GM18499 (cell line): ENCODE results near the gene COL19A1.

Source experiments
- ATAC-seq: cut with Tn5 transposase; IDR thresholded peaks from one replicate; pipeline ENCODE4 v1.9.1; 2021; ENCODE audit warnings: moderate number of reproducible peaks; ENCODE audit not compliant: insufficient read depth, unreplicated experiment

COL19A1 gene

GRCh38 chr6:70111737-70112136 is 245.4 kb downstream of the COL19A1 start:
- ATAC-seq = no peak

DNA sequence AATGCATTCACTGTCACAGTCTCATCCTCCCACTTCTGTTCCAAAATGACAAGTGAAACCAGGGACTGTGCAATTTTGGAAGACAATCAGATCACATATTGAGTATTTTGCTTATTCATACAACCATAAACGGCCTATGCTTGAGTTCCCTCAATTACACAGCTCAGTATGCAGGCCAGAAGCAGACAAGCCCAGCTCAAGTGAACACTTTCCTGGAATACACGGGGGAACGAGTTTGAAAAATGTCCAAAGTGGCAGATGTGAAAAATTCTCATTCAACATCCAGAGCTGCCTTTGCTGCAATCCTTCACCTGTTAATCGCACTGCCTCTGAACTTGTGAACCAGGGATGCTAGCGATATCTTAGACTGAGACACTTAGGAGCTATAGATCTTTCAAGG is 246.4 kb downstream of the COL19A1 start:
- no peak for ATAC-seq

GRCh38 chr6:70113171-70113570 is 246.8 kb downstream of the COL19A1 start:
- ATAC-seq = no peak

GRCh38 chr6:70118670-70119069 is 252.3 kb downstream of the COL19A1 start:
- no peak for ATAC-seq

GRCh38 chr6:70119218-70119835 is 253.0 kb downstream of the COL19A1 start:
- ATAC-seq = no peak

- no peak for ATAC-seq
Observed at GRCh38 chr6:70124443-70124842, 258.1 kb downstream of the COL19A1 start.

DNA sequence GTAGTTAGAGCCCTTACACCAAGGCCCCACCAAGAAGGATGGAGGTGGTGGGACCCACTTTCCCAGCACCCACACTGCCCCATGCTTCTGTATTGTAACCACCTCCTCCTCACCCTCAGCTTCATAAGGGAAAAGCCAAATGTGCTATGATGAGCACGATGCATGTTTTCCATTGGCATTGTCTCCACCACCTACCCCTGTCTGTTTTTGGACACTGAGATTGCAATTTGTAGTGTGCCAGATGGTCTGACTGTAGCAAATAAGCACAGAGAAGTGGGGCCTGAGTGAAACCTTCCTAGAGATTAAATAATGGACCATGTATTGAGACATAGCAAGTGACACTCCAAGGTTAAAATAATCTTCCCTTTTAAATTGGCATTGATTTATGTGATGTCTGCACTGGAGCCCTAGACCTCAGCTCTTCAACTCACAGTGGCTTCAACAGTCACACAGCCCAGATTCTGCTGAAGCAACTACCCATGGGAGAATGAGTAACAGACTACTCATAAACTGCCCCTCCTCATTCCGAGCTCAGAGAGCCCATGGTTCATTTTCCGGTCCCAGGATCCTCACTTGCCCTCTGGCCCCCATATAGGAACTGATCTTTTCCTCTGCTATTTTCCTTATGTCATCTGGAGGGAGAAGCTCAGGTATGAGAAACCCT is 258.7 kb downstream of the COL19A1 start:
- no peak for ATAC-seq

DNA sequence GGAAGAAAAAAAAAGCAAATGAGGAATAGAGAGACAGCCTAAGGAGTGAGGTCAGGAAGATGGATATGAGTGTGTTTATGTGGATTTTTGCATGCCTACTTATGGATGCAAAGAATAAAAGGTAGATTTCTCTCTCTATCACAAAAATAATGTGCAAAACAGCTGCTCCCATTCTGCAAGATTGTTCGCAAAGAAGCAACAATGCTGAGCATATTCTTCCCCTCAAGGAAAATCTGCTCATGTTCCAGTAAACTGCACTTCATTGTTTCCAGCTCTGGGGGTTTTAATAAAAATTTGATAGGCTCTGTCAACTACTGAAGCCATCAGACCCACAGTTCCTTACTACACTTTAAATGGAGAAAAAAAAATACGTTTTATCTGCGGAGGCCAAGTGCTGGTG is 259.2 kb downstream of the COL19A1 start:
- no peak for ATAC-seq

DNA sequence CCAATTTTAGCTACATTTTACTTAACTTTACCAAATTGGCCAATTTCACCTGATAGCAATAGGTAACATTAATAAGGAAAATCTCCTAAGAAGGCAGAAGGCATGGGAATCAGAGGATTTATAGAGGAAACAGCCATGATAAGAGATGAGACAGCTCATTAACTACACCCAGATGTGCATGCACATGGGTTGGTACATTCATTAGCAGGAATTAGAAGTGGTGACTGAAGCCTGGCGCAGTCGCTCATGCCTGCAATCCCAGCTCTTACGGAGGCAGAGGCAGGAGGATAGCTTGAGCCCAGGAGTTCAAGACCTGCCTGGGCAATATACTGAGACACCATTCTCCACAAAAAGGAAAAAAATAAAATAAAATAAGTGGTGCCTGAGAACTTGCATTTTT is 263.0 kb downstream of the COL19A1 start:
- ATAC-seq = no peak

DNA sequence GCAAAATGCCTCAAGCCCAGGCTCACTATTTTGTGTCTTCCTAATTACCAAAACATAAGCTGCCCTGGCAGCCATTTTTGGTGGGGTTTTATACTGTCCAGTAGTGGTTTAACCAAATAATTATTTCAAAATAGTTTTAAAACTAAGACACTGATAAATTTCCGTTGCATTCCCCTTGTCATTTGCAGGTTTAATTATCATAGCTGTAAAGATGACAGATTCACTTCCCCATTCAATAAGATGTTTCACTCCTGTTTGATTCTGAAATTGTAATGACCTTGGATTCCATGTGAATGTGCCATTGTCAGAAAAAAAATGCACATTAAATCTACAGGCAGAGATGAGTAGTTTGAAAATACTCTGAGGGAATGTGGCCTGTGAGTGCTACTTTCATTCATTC is 264.5 kb downstream of the COL19A1 start:
- ATAC-seq = peak; percentile 8

- ATAC-seq = peak; percentile 96
Observed at GRCh38 chr6:70131528-70131927, 265.2 kb downstream of the COL19A1 start.

GRCh38 chr6:70133246-70133645 is 266.9 kb downstream of the COL19A1 start:
- no peak for ATAC-seq

- no peak for ATAC-seq
Observed at GRCh38 chr6:70134542-70134941, 268.2 kb downstream of the COL19A1 start.

- ATAC-seq = no peak
Observed at GRCh38 chr6:70135219-70136160, 269.1 kb downstream of the COL19A1 start.

GRCh38 chr6:70136996-70137395 is 270.6 kb downstream of the COL19A1 start:
- ATAC-seq = no peak

GRCh38 chr6:70140496-70140895 is 274.1 kb downstream of the COL19A1 start:
- ATAC-seq = no peak

DNA sequence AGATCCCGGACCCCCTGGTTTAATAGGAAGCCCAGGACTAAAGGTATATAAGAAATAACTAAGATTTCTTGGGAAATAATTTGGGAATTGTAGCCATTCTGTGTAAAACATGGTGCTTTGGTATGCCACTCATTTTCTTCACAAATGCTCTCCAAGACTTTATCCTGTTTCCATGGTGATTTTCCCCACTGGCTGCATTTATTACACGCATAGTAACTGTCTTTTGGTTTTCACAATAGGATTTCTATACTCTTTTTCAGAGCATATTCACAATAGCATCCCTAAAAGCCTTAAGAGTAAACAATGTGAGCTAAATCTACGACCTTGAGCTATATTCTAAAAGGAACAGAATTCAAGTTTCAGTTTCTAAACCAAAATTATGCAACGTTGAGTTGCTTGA is 275.7 kb downstream of the COL19A1 start:
- no peak for ATAC-seq

DNA sequence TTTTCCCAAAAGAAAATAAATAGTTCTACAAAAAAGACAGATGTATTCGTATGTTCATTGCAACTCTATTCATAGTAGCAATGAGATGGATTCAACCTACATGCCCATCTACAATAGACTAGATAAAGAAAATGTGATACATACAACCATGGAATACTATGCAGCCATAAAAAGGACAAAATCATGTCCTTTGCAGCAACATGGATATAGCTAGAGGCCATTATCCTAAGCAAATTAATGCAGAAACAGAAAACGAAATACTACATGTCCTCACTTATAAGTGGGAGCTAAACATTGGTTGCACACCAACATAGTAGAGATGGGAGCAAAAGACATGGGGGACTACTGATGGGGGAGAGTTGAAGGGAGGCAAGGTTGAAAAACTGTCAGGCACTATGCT is 278.8 kb downstream of the COL19A1 start:
- ATAC-seq = no peak

DNA sequence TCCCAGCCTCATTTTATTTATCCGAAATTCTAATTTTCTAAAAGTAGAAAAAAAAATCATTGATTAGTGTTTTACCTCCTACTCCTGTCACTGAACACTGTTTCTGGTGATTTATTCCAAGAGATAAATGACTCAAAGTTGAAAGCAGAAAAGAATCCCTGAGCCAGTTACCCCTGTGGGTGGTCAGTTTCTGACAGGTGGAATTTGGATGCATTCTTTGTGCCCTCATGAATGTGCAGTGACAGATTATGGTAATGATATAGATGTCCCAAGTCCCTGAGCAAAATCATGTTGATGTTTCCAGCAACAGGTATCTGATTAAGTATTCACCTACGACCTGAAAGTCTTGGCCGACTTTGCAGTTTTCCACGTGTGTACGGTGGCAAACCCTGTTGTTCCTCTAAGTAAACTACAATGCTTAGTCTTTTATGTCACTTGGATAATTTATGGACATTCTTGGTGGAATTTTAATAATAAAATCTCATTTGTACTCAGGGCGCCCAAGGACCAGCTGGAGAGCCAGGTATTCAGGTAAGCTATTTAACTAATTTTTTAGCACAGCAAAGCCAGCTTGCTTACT is 282.9 kb downstream of the COL19A1 start:
- no peak for ATAC-seq

GRCh38 chr6:70150521-70150920 is 284.2 kb downstream of the COL19A1 start:
- no peak for ATAC-seq

GRCh38 chr6:70151616-70152015 is 285.3 kb downstream of the COL19A1 start:
- ATAC-seq = no peak
